ENCODE data around the gene OR10A3. TPM values are rescaled to one million over a fixed set of nuclear protein-coding genes. Genes with fewer than 3 reads are reported as not detected.

OR10A3 gene
- total RNA-seq, 4 donors from 2014 or later, result not detected

DNA sequence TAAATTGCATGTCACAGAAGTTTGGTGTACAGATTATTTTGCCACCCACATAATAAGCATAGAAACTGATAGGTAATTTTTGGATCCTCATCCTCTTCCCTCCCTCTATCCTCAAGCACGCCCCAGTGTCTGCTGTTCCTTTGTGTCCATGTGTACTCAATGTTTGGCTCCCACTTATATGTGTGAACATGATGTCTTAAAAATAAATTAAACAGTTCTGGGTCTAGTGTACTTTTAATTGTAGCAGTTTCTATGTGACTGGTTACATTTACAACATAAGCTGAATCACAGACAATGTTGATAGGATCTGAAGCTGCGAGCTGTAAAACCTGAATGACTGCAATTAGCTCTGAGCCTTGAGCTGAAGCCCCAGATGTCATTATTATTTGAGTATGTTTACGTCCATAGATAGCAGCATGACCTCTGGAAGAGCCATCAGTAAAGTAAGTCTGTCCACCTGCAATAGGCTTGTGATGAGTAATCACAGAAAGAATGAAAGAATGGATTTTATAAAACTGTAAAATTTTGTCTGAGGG is 40.1 kb downstream of the OR10A3 start:
- Histone ChIP-seq H3K4me1 (no peaks in the 10 kb centered on the region), H3K9me3 (no peaks in the 10 kb centered on the region), H3K27me3 (peaks cover 4% of the 10 kb centered on the region), H3K27ac (no peak overlapping the region), H3K36me3 (no peaks in the 10 kb centered on the region), H3K4me3 (no peak overlapping the region)
- no peak for ATAC-seq
- TF ChIP-seq POLR2AphosphoS5 (IDR thresholded peaks at IDR 0.05) (no peak), POLR2A (IDR thresholded peaks at IDR 0.05) (no peak), EP300 (IDR thresholded peaks at IDR 0.05) (no peak)
- TF ChIP-seq, protein P1, sequence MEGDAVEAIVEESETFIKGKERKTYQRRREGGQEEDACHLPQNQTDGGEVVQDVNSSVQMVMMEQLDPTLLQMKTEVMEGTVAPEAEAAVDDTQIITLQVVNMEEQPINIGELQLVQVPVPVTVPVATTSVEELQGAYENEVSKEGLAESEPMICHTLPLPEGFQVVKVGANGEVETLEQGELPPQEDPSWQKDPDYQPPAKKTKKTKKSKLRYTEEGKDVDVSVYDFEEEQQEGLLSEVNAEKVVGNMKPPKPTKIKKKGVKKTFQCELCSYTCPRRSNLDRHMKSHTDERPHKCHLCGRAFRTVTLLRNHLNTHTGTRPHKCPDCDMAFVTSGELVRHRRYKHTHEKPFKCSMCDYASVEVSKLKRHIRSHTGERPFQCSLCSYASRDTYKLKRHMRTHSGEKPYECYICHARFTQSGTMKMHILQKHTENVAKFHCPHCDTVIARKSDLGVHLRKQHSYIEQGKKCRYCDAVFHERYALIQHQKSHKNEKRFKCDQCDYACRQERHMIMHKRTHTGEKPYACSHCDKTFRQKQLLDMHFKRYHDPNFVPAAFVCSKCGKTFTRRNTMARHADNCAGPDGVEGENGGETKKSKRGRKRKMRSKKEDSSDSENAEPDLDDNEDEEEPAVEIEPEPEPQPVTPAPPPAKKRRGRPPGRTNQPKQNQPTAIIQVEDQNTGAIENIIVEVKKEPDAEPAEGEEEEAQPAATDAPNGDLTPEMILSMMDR (IDR thresholded peaks at IDR 0.05), result no peak
- 38 to 67% methylated on average over 3 of the region's 3 CpGs for WGBS, 2 donors (ENCODE audit: low coverage in 1 of 2)

DNA sequence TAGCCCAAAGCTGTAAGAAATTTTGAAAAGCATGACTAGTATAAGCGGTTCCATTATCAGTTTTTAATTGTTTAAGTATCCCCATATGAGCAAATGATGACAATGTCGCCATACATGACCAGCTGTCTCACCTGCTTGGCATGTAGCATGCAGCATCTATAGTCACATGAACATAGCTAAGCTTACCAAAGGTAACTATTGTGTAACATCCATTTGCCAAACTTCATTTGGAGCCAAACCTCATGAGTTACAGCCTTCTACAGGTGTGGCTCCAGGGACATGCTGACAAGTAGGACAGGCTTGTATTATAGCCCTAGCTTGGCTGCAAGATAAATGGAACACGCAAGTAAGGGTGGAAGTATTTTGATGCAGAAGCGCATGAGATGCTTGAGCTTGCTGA is 40.8 kb downstream of the OR10A3 start:
- no peak for TF ChIP-seq EP300 (IDR thresholded peaks at IDR 0.05)
- TF ChIP-seq POLR2A (IDR thresholded peaks at IDR 0.05), result no peak
- no peak for TF ChIP-seq POLR2AphosphoS5 (IDR thresholded peaks at IDR 0.05)
- TF ChIP-seq, protein P1 (IDR thresholded peaks at IDR 0.05), result no peak
- no peaks in the 10 kb centered on the region for H3K36me3 ChIP-seq

DNA sequence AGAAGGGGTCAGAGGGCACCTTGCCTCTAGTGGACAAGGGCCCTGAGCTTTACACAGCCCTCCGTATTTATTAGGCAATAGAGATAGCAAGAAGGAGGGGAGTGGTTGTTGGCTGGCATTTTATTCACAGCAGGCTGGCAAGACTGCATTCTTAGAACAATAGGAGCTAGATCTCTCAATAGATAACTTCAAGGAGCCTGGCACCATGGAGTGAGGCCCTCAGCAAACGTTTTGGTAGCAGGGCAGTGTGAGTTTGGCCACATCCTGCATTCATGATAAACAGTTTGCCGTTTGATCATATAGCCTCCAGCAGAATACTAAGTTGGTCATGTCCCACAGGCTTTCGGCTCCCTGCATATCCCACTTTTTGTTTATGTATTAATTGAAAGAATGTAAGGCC is 42.1 kb downstream of the OR10A3 start:
- H3K4me1 ChIP-seq, result no peaks in the 10 kb centered on the region
- no peak for ATAC-seq
- H3K4me3 ChIP-seq, result no peak overlapping the region
- 58 to 71% methylated on average over 4 of the region's 4 CpGs for WGBS, 2 donors (ENCODE audit: low coverage in 1 of 2)
- peaks cover 4% of the 10 kb centered on the region for H3K27me3 ChIP-seq
- H3K9me3 ChIP-seq, result no peaks in the 10 kb centered on the region
- H3K27ac ChIP-seq, result no peak overlapping the region
- TF ChIP-seq EP300 (IDR thresholded peaks at IDR 0.05) (no peak), POLR2A (IDR thresholded peaks at IDR 0.05) (no peak), POLR2AphosphoS5 (IDR thresholded peaks at IDR 0.05) (no peak)
- TF ChIP-seq, protein P1 (IDR thresholded peaks at IDR 0.05), result no peak
- no peaks in the 10 kb centered on the region for H3K36me3 ChIP-seq

More for the DNA sequence above, 40.8 kb downstream of the OR10A3 start:
- Histone ChIP-seq H3K4me1 (no peaks in the 10 kb centered on the region), H3K27me3 (peaks cover 4% of the 10 kb centered on the region), H3K27ac (no peak overlapping the region), H3K4me3 (no peak overlapping the region), H3K9me3 (no peaks in the 10 kb centered on the region)
- WGBS, 2 donors (ENCODE audit: low coverage in 1 of 2), result 80 to 90% methylated on average over 3 to 4 of the region's 4 CpGs
- no peak for ATAC-seq

DNA sequence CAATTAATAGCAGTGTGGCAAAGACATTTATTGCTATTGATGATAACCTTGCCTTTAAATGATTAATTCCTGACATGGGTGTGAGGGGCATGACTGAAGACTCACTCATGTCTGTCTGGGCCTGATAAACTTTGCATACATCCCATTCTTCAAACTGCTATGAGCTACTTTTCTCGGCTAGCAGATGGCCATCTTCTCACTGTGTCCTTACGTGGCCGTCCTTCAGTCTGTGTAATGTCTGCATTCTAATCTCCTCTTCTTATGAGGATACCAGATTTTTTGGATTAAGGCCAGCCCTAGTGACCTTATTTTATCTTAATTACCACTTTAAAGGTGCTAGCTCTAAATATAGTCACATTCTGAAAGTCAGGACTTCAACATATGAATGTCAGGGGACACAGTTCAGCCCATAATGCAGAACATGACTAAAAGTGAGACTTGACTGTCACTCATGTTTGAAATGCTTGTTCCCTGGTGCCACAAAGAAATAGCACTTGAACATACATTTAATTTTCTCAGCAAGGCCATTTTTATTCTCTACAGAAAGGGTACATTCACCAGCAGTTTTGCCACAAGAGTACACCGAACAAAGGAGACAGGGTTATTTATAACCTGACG is 42.7 kb downstream of the OR10A3 start:
- H3K36me3 ChIP-seq, result no peaks in the 10 kb centered on the region
- no peaks in the 10 kb centered on the region for H3K9me3 ChIP-seq
- no peak for ATAC-seq
- H3K27ac ChIP-seq, result no peak overlapping the region
- H3K4me1 ChIP-seq, result no peaks in the 10 kb centered on the region
- peaks cover 2% of the 10 kb centered on the region for H3K27me3 ChIP-seq
- TF ChIP-seq, protein P1 (IDR thresholded peaks at IDR 0.05), result no peak
- TF ChIP-seq POLR2A (IDR thresholded peaks at IDR 0.05) (no peak), POLR2AphosphoS5 (IDR thresholded peaks at IDR 0.05) (no peak), EP300 (IDR thresholded peaks at IDR 0.05) (no peak)
- no peak overlapping the region for H3K4me3 ChIP-seq
- 65 to 81% methylated on average over 5 of the region's 5 CpGs for WGBS, 2 donors (ENCODE audit: low coverage in 1 of 2)
